ENCODE results near the gene AUTS2. TPM values are rescaled to one million over a fixed set of nuclear protein-coding genes. Genes with fewer than 3 reads are reported as not detected.

AUTS2 gene
- total and polyA plus RNA-seq, 2 donors (not counting 1 experiment from before 2014, with no cell fraction given): 0.60 to 9.1 TPM

- Histone ChIP-seq H3K4me3 (replicated peaks in 1 of 4; ENCODE audit: control extremely low read depth in 1 of 4, insufficient read depth in 1 of 4, low read depth in 3 of 4, low read length in 4 of 4) (no peak overlapping the region), H3K27me3 (ENCODE audit: control insufficient read depth, insufficient read depth, low read length) (no peaks in the 10 kb centered on the region), H3K9me3 (ENCODE audit: control insufficient read depth, insufficient read depth, low read depth, low read length) (no peaks in the 10 kb centered on the region), H4K20me1 (ENCODE audit: control insufficient read depth, extremely low read depth, insufficient read depth, low read length) (no peaks in the 10 kb centered on the region), H3K4me2 (ENCODE audit: extremely low read depth, insufficient read depth, low read length) (no peak overlapping the region), H2AFZ (ENCODE audit: low read length) (no peak overlapping the region), H3K27ac (ENCODE audit: insufficient read depth, low read length) (no peak overlapping the region), H3K79me2 (ENCODE audit: control insufficient read depth, insufficient read depth, low read length) (no peaks in the 10 kb centered on the region), H3K9ac (ENCODE audit: insufficient read depth, low read length) (no peak overlapping the region), H3K36me3 (ENCODE audit: control insufficient read depth, insufficient read depth, low read length) (no peaks in the 10 kb centered on the region), H3K4me1 (ENCODE audit: control insufficient read depth, extremely low read depth, insufficient read depth, low read length) (no peaks in the 10 kb centered on the region)
- TF ChIP-seq CTCF (conservative IDR thresholded peaks at IDR 0.05 in 1 of 2, IDR thresholded peaks at IDR 0.05 in 1 of 2; ENCODE audit: low read depth in 1 of 2, low read length in 2 of 2): no peak
- no peak for TF ChIP-seq EZH2 (IDR thresholded peaks at IDR 0.05; ENCODE audit: low read length, missing control alignments)
- no peak for DNase-seq (ENCODE audit: low read depth in 2 of 2)
Measured at GRCh38 chr7:69981646-69982045, 383.4 kb downstream of the AUTS2 start.

- Histone ChIP-seq H3K27me3 (ENCODE audit: control insufficient read depth, insufficient read depth, low read length) (no peaks in the 10 kb centered on the region), H3K36me3 (ENCODE audit: control insufficient read depth, insufficient read depth, low read length) (no peaks in the 10 kb centered on the region), H3K9me3 (ENCODE audit: control insufficient read depth, insufficient read depth, low read depth, low read length) (no peaks in the 10 kb centered on the region), H4K20me1 (ENCODE audit: control insufficient read depth, extremely low read depth, insufficient read depth, low read length) (no peaks in the 10 kb centered on the region), H3K4me2 (ENCODE audit: extremely low read depth, insufficient read depth, low read length) (no peak overlapping the region), H3K4me1 (ENCODE audit: control insufficient read depth, extremely low read depth, insufficient read depth, low read length) (no peaks in the 10 kb centered on the region), H3K4me3 (replicated peaks in 1 of 4; ENCODE audit: control extremely low read depth in 1 of 4, insufficient read depth in 1 of 4, low read depth in 3 of 4, low read length in 4 of 4) (no peak overlapping the region), H2AFZ (ENCODE audit: low read length) (no peak overlapping the region), H3K27ac (ENCODE audit: insufficient read depth, low read length) (no peak overlapping the region), H3K79me2 (ENCODE audit: control insufficient read depth, insufficient read depth, low read length) (no peaks in the 10 kb centered on the region), H3K9ac (ENCODE audit: insufficient read depth, low read length) (no peak overlapping the region)
- TF ChIP-seq CTCF (conservative IDR thresholded peaks at IDR 0.05 in 1 of 2, IDR thresholded peaks at IDR 0.05 in 1 of 2; ENCODE audit: low read depth in 1 of 2, low read length in 2 of 2) (no peak), EZH2 (IDR thresholded peaks at IDR 0.05; ENCODE audit: low read length, missing control alignments) (no peak)
- DNase-seq (ENCODE audit: low read depth in 2 of 2): peak in 1 of 2 donors; percentile 67
Measured at GRCh38 chr7:69982197-69982596, 383.9 kb downstream of the AUTS2 start.

GRCh38 chr7:69989551-69989950 is 391.3 kb downstream of the AUTS2 start:
- no peak overlapping the region for H3K4me3 ChIP-seq (replicated peaks in 1 of 4; ENCODE audit: control extremely low read depth in 1 of 4, insufficient read depth in 1 of 4, low read depth in 3 of 4, low read length in 4 of 4)
- no peak overlapping the region for H3K4me2 ChIP-seq (ENCODE audit: extremely low read depth, insufficient read depth, low read length)
- no peaks in the 10 kb centered on the region for H3K36me3 ChIP-seq (ENCODE audit: control insufficient read depth, insufficient read depth, low read length)
- H2AFZ ChIP-seq (ENCODE audit: low read length): no peak overlapping the region
- no peaks in the 10 kb centered on the region for H4K20me1 ChIP-seq (ENCODE audit: control insufficient read depth, extremely low read depth, insufficient read depth, low read length)
- no peak overlapping the region for H3K9ac ChIP-seq (ENCODE audit: insufficient read depth, low read length)
- H3K79me2 ChIP-seq (ENCODE audit: control insufficient read depth, insufficient read depth, low read length): no peaks in the 10 kb centered on the region
- no peak overlapping the region for H3K27ac ChIP-seq (ENCODE audit: insufficient read depth, low read length)
- DNase-seq (ENCODE audit: low read depth in 2 of 2): no peak
- no peaks in the 10 kb centered on the region for H3K27me3 ChIP-seq (ENCODE audit: control insufficient read depth, insufficient read depth, low read length)
- no peak for TF ChIP-seq CTCF (conservative IDR thresholded peaks at IDR 0.05 in 1 of 2, IDR thresholded peaks at IDR 0.05 in 1 of 2; ENCODE audit: low read depth in 1 of 2, low read length in 2 of 2)
- TF ChIP-seq EZH2 (IDR thresholded peaks at IDR 0.05; ENCODE audit: low read length, missing control alignments): no peak
- H3K9me3 ChIP-seq (ENCODE audit: control insufficient read depth, insufficient read depth, low read depth, low read length): no peaks in the 10 kb centered on the region
- no peaks in the 10 kb centered on the region for H3K4me1 ChIP-seq (ENCODE audit: control insufficient read depth, extremely low read depth, insufficient read depth, low read length)
